ENCODE data around the gene SUSD1.

- TF ChIP-seq POLR2A (IDR thresholded peaks at IDR 0.05; ENCODE audit: extremely low read depth, insufficient read length) (no peak), CTCF (IDR thresholded peaks at IDR 0.05; ENCODE audit: low read depth, low read length) (no peak), MAX (IDR thresholded peaks at IDR 0.05; ENCODE audit: low read depth, low read length) (no peak)
Measured at GRCh38 chr9:112169368-112169767, 5.7 kb downstream of the SUSD1 start.
